Activated CD4-positive, alpha-beta T cell treated with anti-CD3 and anti-CD28 coated beads, Interleukin-2, amount 50 U/mL, for 24 hours (primary cell): Measurements from ENCODE around the gene HAUS7.
A peak's percentile ranks its signal among the peaks of the same experiment; 100 is the strongest.

Experiments used
- DNase-seq, 2 donors: peaks; one replicate each; pipeline ENCODE4 v3.0.0-alpha.2; 2020; ENCODE audit warnings: low read depth in 1 of 2, low spot score in 1 of 2

Gene HAUS7

DNA sequence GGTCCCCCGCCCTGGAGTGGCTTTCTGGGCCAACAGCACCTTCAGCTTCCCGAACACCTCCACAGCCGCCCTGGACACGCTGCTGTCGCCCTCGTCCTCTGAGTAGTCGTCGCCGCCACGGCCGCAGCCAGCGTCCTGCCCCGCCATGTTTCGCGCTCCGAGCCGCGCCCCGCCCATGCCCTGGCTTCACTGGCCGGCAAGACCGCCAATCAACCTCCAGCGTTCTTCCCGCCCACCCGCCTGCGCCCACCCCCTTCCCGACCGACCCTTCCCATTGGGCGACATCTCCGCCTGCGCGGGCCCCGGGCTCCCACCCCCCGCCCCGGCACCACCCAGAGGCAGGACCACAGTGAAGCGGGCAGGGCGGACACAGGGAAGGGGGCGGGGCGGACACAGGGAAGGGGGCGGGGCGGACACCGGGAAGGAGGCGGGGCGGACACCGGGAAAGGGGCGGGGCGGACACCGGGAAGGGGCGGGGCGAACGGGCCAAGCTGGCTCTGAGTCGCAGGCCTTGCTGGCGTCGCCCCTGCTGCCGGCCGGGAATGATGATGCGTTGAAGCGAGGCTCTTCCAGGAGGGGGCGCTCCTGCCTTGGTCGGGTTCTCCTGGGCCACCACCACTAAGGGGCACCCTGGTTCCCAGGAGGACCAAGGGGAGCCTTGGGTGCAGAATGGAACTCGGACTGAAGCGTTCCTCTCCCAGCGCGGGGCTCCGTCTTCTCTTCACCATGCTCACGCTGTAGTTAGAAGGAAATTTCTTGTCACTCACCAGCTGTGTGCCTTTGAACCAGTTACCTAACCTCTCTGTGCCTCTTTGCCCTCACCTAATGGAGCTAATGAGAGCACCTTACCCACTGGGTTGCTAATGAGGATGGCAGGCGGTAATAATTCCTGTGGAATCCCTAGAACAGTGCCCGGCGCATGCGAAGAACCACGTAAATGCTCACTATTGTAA is at the start of gene HAUS7:
HAUS7 (minus strand) TSS at position 166 of the 953 bp plus-strand sequence; CDS start at position 147, 19 bp downstream.
- DNase-seq: peak; percentile 72 to 82

- DNase-seq: no peak
Observed at GRCh38 chrX:153519569-153520286, 49.4 kb upstream of the HAUS7 start.

DNA sequence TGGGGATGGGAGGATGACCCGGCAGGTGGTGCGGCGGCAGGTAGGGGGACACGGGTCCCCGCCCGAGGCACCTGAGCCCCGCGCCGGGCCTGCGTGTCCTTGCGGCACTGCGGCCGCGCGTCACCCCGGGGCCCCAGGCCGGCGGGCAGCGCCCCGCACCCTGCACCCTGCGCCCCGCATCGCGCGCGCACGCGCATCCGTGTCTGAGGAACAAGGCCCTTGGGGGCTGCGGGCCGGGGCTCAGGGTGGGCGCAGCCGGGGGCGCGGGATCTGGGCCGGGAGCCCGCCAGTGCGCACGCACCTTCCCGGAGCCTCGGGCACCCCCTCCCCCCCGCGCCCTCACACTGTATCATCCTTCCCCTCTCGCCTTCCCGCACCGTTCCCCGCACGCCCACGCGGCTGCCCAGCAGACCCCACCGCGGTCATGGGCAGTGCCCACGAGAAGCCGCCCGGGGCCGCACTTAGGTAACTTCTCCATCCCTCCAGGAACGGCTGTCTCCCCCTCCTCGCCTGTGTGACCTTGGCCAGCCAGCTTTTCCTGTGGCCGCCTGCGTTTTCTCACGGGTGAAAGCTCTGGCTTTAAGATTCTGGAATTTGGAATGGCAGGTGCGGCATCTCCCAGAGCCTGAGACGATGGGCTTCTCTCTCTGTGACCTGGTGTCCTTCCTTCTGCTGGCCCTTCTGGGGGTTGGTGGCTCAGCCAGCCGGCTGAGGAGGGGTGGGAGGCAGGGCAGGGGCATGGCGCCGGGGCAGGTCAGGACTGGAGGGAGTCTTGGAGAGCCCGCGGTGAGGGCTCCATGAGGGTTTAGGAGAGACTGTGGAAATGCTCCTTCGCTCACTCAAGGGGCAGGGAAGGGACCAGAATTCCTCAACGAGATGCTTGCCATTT is 47.8 kb upstream of the HAUS7 start:
- no peak for DNase-seq

- no peak for DNase-seq
Observed at GRCh38 chrX:153517423-153517822, 47.0 kb upstream of the HAUS7 start, which contains the start of gene ATP2B3. ATP2B3 (plus strand) TSS chrX:153517642; CDS start chrX:153536248, 18,606 bp downstream.

- DNase-seq: no peak
Observed at GRCh38 chrX:153516073-153516472, 45.7 kb upstream of the HAUS7 start.

DNA sequence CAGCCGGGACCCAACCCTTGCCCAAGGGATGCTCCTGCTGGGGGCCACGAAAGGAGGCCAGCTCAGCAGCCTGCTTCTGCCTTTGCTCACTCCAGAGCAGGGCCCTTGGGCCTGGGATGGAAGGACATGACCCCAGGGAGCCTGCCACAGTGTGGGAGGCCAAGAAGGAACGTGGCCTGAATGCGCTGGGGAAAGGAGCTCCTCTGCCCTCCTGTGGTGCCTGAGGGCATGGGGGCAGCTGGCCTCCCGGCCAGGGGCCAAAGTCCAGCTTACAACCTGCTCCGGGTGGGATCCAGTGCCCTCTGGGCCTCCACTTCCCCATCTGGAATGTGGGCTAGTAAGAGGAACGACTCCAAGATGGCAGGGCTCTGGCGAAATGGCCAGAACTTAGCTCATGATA is 45.1 kb upstream of the HAUS7 start:
- DNase-seq: no peak

DNA sequence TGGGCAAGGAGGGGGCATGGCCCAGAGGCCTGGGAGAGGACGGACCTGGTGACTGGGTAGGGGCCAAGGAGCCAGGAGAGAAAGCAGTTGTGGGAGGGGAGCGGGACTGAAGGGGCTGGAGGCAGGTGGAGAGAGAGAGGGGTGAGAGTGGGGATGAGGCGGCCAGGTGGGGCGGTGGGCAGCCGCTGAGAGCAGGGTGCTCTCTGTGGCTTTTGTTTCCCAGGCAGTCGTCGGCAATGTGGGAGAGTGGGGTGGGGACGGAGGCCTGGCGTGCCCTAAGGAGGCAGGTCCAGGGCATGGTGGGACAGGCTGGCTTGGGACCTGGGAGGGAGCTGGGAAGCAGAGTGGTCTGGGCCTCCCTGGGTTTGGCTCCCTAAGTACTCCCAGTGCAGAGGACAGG is 43.9 kb upstream of the HAUS7 start:
- no peak for DNase-seq

- DNase-seq: no peak
Observed at GRCh38 chrX:153513265-153513664, 42.9 kb upstream of the HAUS7 start.

GRCh38 chrX:153512501-153512893 is 42.1 kb upstream of the HAUS7 start:
- DNase-seq: no peak

- DNase-seq: no peak
Observed at GRCh38 chrX:153511784-153512500, 41.6 kb upstream of the HAUS7 start.

DNA sequence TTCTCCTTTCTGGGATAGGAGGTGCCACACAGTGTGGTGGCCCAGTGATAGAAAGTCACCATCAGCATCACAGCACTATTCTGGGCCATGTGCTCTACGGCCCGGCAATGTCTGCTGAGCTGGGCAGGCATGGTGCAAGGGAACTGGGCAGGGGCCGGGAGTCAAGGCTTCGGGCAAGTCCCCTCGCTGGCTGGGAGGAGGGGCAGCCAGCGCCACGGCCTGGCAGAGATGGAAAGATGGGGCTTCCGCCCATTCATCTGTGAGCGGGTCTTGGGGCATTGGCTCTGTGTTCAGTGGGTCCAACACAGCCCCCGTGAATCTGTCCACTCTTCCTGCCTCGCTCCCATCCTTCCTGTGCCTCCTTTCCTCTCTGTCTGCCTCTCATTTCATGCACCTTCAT is 40.0 kb upstream of the HAUS7 start:
- no peak for DNase-seq

DNA sequence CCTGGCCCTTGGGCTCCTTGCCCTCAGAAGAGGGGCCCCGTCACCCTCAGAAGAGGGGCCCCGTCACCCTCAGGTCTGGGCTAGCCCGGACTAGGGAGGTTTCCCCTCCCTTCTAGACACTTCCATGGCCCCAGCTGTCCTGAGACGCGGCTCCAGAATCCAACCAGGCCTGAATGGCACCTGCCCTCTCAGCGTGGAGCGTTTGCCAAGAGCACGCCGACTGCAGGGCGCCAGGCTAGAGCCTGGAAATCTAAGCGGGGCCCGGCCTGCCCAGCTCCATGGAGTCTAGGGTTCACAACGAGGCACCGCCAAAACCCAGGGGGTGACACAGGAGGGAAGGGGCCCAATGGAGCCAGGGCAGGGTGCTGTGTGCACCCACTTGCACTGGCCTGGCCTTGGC is 39.2 kb upstream of the HAUS7 start:
- no peak for DNase-seq

DNA sequence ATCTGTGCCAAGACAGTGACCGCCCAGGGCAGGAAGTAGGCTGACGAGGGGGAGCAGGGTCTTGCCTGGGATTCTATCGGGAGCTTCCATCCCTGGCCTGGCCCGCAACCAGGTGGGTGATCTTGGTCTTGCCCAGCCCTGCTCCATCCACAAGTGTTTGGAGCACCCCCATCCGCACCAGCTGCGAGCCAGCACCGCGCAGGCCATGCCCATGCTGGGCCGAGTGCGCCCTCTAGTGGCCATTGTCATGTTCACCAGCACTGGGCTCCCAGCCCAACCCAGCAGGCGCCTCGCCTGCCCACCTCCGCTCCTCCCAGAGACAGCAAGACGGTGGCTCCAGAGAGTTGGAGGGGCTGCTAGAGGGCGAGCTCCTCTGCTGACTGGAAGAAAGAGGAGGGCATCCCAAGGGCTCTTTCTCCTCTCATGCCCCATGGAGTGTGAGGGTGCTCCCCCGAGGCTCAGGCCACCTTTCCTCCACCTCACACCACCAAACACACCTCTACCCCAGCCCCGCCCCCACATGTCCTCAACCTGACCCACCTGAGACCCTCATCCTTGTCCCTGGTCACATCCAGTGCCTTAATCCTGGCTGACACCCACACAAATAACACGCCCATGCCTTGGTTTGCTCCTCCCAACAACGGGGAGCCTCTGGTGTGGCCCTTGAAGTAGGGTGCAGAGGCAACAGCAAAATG is 37.3 kb upstream of the HAUS7 start:
- DNase-seq: peak; percentile 71 to 75

- DNase-seq: no peak
Observed at GRCh38 chrX:153505361-153505760, 35.0 kb upstream of the HAUS7 start.

- DNase-seq: no peak
Observed at GRCh38 chrX:153504445-153505016, 34.2 kb upstream of the HAUS7 start.

DNA sequence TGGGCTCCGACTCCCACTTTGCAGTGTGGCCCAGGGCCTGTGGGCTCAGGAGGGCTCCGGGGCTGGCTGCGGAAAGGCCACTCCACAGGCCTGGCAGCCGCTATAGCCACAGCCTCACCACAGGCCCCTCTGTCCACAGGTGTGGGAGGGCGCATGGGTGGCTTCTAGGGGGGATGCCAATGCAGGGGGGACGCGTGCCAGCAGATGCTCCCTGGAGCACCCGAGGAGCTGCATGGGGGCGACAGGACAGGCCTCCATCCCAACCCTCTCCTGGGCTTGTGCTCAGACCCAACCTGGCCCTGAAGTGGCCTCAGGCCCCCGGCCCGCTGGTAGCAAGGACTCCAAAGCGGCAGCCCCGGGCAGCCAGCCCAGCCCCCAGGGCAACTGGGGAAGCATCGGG is 32.4 kb upstream of the HAUS7 start:
- DNase-seq: no peak

DNA sequence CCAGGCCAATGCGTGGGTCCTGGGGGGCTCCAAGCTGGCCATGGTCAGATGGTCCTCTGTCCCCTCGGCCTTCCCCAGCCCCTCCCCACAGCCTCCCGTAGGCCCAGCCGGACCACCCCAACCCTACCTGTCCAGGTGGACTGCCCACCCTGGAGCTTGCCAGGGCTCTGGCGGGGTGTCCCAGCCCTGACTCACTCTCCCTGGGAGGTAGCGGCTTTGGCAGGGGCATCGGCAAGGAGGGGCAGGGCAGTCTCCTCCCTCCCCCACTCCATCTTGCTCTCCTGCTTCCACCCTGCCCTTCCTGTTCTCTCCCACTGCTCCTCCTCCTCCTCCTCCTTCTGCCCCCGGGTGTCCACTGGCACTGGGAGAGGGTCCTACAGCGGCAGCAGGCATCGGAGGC is 31.8 kb upstream of the HAUS7 start:
- no peak for DNase-seq

GRCh38 chrX:153501530-153501929 is 31.2 kb upstream of the HAUS7 start:
- no peak for DNase-seq

- DNase-seq: no peak
Observed at GRCh38 chrX:153500676-153501280, 30.4 kb upstream of the HAUS7 start.
